A549 (cell line): ENCODE measurements around the gene TAL1. TPM values are rescaled to one million over a fixed set of nuclear protein-coding genes. Genes with fewer than 3 reads are reported as not detected.

Experiments
- ATAC-seq, 2 experiments: fragments of 200-7000 bp in 1 of 2; fragments of >200 bp in 1 of 2; cut with Nextera tagmentation in 1 of 2; cut with Tn5 transposase in 1 of 2; 3 replicates each; pipeline versions ENCODE4 v1.8.0 to v1.9.1; 2018 to 2020; ENCODE audit warnings: mild to moderate bottlenecking in 1 of 2, moderate library complexity in 1 of 2
- CTCF ChIA-PET: fragments of 300-600 bp; sonication (Branson Sonifier 250); formaldehyde crosslinking; extraction: SDS; loops from one replicate; lab custom pipeline; 2021; ENCODE audit warnings: antibody characterized with exemption, inconsistent platforms; lab: Yijun Ruan, JAX
- POLR2A ChIA-PET: fragments of 350-600 bp; formaldehyde crosslinking; extraction: SDS; loops from one replicate; lab custom pipeline; 2021; ENCODE audit warnings: antibody characterized with exemption, inconsistent platforms; lab: Yijun Ruan, JAX
- DNase-seq, 2 experiments: peaks; one replicate each; pipeline versions ENCODE4 v3.0.0 to v3.0.0-alpha.2; 2011 to 2016; ENCODE audit warnings: low read depth in 1 of 2, low spot score in 1 of 2
- FAIRE-seq: peaks from 2 replicates; lab custom pipeline; 2011; peaks lifted over from hg19 to GRCh38; lab: Jason Lieb, UNC
- H3K27ac ChIP-seq, 2 experiments: fragments of >200 bp; sonication (Bioruptor Twin); formaldehyde crosslinking; 3 replicates each; pipeline ENCODE4 v1.5.1; 2016 to 2017
- H3K4me1 ChIP-seq: fragments of >200 bp; sonication (Bioruptor Twin); formaldehyde crosslinking; 3 replicates; pipeline ENCODE4 v1.6.1; 2016
- H3K4me2 ChIP-seq: fragments of >200 bp; sonication (Bioruptor Twin); formaldehyde crosslinking; 3 replicates; pipeline ENCODE4 v1.6.1; 2016
- H3K4me3 ChIP-seq: fragments of >200 bp; sonication (Bioruptor Twin); formaldehyde crosslinking; 3 replicates; pipeline ENCODE4 v1.5.1; 2016
- H3K9me3 ChIP-seq: fragments of >200 bp; sonication (Bioruptor Twin); formaldehyde crosslinking; 3 replicates; pipeline ENCODE4 v1.6.1; 2016
- CBX2 ChIP-seq: fragments of 200-600 bp; sonication (generic); IDR thresholded peaks from 2 replicates; pipeline ENCODE4 v1.6.1; 2016; ENCODE audit warnings: low read depth, mild to moderate bottlenecking, borderline replicate concordance
- CHD2 ChIP-seq: fragments of 150-350 bp; IDR thresholded peaks from 2 replicates; pipeline ENCODE4 v1.6.1; 2014; ENCODE audit warnings: low read length; ENCODE audit not compliant: partially characterized antibody
- EHMT2 ChIP-seq: fragments of 200-600 bp; sonication (generic); IDR thresholded peaks from 2 replicates; pipeline ENCODE4 v1.6.1; 2016; ENCODE audit warnings: antibody characterized with exemption, low read depth, mild to moderate bottlenecking, moderate library complexity
- FOSB ChIP-seq: fragments of 250-450 bp; sonication (Bioruptor Pico); IDR thresholded peaks from 2 replicates; pipeline ENCODE4 v1.5.0; 2020; ENCODE audit warnings: mild to moderate bottlenecking, moderate library complexity
- FOSL2 ChIP-seq, 2 experiments: fragments of 450-650 bp in 1 of 2; fragments of >200 bp in 1 of 2; sonication (Bioruptor Twin) in 1 of 2; formaldehyde crosslinking; IDR thresholded peaks; 2 replicates each; pipeline versions ENCODE4 v1.5.0 to v1.6.1; 2016 to 2020; ENCODE audit warnings: mild to moderate bottlenecking in 1 of 2, moderate library complexity in 1 of 2
- FOXS1 ChIP-seq: fragments of 250-450 bp; sonication (Bioruptor Pico); IDR thresholded peaks from 2 replicates; pipeline ENCODE4 v1.5.0; 2020; ENCODE audit warnings: mild to moderate bottlenecking, moderate library complexity
- GATA3 ChIP-seq: IDR thresholded peaks from 2 replicates; pipeline ENCODE4 v1.6.1; 2012; ENCODE audit warnings: borderline replicate concordance
- HES2 ChIP-seq: fragments of >200 bp; sonication (Bioruptor Twin); formaldehyde crosslinking; IDR thresholded peaks from 2 replicates; pipeline ENCODE4 v1.6.1; 2016
- HMGXB4 ChIP-seq: fragments of 250-450 bp; sonication (Bioruptor Pico); IDR thresholded peaks from 2 replicates; pipeline ENCODE4 v1.5.0; 2021; ENCODE audit warnings: mild to moderate bottlenecking, moderate library complexity, borderline replicate concordance
- KDM1A ChIP-seq: fragments of 200-600 bp; sonication (generic); IDR thresholded peaks from 2 replicates; pipeline ENCODE4 v1.6.1; 2016; ENCODE audit warnings: low read depth, mild to moderate bottlenecking
- KDM5A ChIP-seq: fragments of 200-600 bp; sonication (generic); IDR thresholded peaks from 2 replicates; pipeline ENCODE4 v1.6.1; 2016; ENCODE audit warnings: antibody characterized with exemption, mild to moderate bottlenecking
- MAFK ChIP-seq: fragments of 450-650 bp; IDR thresholded peaks from 2 replicates; pipeline ENCODE4 v1.6.1; 2014; ENCODE audit not compliant: partially characterized antibody
- MAX ChIP-seq: IDR thresholded peaks from 2 replicates; pipeline ENCODE4 v1.6.1; 2012
- PHF8 ChIP-seq: fragments of 200-600 bp; sonication (generic); IDR thresholded peaks from 2 replicates; pipeline ENCODE4 v1.6.1; 2016; ENCODE audit warnings: low read depth, mild to moderate bottlenecking, antibody characterized with exemption, moderate library complexity, borderline replicate concordance
- POLR2A ChIP-seq: IDR thresholded peaks from 2 replicates; pipeline ENCODE4 v1.6.1; 2012; ENCODE audit warnings: mild to moderate bottlenecking, low read length
- RNF2 ChIP-seq: fragments of 200-600 bp; sonication (generic); IDR thresholded peaks from 2 replicates; pipeline ENCODE4 v1.6.1; 2016; ENCODE audit warnings: low read depth, mild to moderate bottlenecking, antibody characterized with exemption, moderate library complexity, borderline replicate concordance
- TFCP2L1 ChIP-seq: fragments of 250-450 bp; sonication (Bioruptor Pico); IDR thresholded peaks from 2 replicates; pipeline ENCODE4 v1.5.0; 2021; ENCODE audit warnings: mild to moderate bottlenecking
- ZFP36 ChIP-seq: fragments of 450-650 bp; IDR thresholded peaks from 2 replicates; pipeline ENCODE4 v1.6.1; 2014; ENCODE audit warnings: borderline replicate concordance; ENCODE audit not compliant: partially characterized antibody
- WGBS: methylation state at CpG from one replicate; pipeline ENCODE4 v1.1.6; 2017; ENCODE audit errors: missing lambda C conversion rate; 5-methylcytosine and 5-hydroxymethylcytosine counted together
- polyA plus RNA-seq, 4 experiments: library from polyadenylated mRNA; depleted of rRNA in 3 of 4; stranded (reverse); fragments of >200 nt; fragmentation: RNase III in 1 of 4; extraction: RNeasy Plus Mini Kit Qiagen cat#74134 plus additional on column Dnase treatment in 1 of 4; gene quantifications; 2 replicates in 3 of 4; 3 replicates in 1 of 4; pipeline ENCODE4 v1.2.3, GENCODE V29; 2011 to 2017

Gene TAL1
- polyA plus RNA-seq, 2 of the 4 experiments (the other 2 are of a cell fraction) = not detected

GRCh38 chr1:47184090-47184821, 47.8 kb downstream of the TAL1 start:
- Histone ChIP-seq H3K9me3 (no peaks in the 10 kb centered on the region), H3K4me3 (no peak overlapping the region), H3K4me1 (peaks cover 36% of the 10 kb centered on the region), H3K4me2 (no peak overlapping the region), H3K27ac (no peak overlapping the region)
- no peak for DNase-seq
- WGBS = 83% methylated on average over 4 of the region's 5 CpGs
- POLR2A ChIA-PET = no interaction called here
- CTCF ChIA-PET = interaction anchor here (0.5 to 1.4 kb wide), 5 partner anchors 9 to 668 kb away, joined by 3 to 7 read pairs (median 3); no protein-coding TSS in a partner anchor
- TF ChIP-seq ZFP36 (no peak), KDM5A (no peak), CHD2 (peak; percentile 67), HES2 (no peak)
- no peak for FAIRE-seq
- no peak for ATAC-seq

- no peak overlapping the region for H3K4me2 ChIP-seq
- H3K27ac ChIP-seq = peak overlapping the region in 1 of 2 experiments; percentile 90; a peak in 3 of 6 replicates
- FAIRE-seq (no peak), ATAC-seq (no peak)
- peaks cover 36% of the 10 kb centered on the region for H3K4me1 ChIP-seq
- no peak for TF ChIP-seq KDM1A
- no peak for TF ChIP-seq FOSB (CRISPR knock-in tag)
- TF ChIP-seq TFCP2L1 = no peak
- TF ChIP-seq GATA3 = no peak
- TF ChIP-seq PHF8 = no peak
- TF ChIP-seq, all 56 proteins: peak for 0
- ChIA-PET CTCF (interaction anchor here (0.6 to 1.5 kb wide), 5 partner anchors 8 to 80 kb away, joined by 3 to 7 read pairs (median 3); no protein-coding TSS in a partner anchor), POLR2A (no interaction called here)
- DNase-seq = no peak
- 88% methylated on average over 11 of the region's 11 CpGs for WGBS
- no peaks in the 10 kb centered on the region for H3K9me3 ChIP-seq
- no peak overlapping the region for H3K4me3 ChIP-seq
These were observed 48.5 kb downstream of the TAL1 start for GRCh38 chr1:47183308-47184089.

- DNase-seq (no peak), FAIRE-seq (no peak), ATAC-seq (no peak)
- TF ChIP-seq RNF2 = no peak
- no peak for TF ChIP-seq FOSB (CRISPR knock-in tag)
- POLR2A ChIA-PET = no interaction called here
- H3K27ac ChIP-seq = peak overlapping the region; percentile 48 to 90; a peak in 3 of 6 replicates
- no peaks in the 10 kb centered on the region for H3K9me3 ChIP-seq
- CTCF ChIA-PET = interaction anchor here (0.8 to 1.5 kb wide), 3 partner anchors 9 to 80 kb away, joined by 3 read pairs; no protein-coding TSS in a partner anchor
- H3K4me3 ChIP-seq = no peak overlapping the region
- 80% methylated on average over 7 of the region's 7 CpGs for WGBS
- peaks cover 36% of the 10 kb centered on the region for H3K4me1 ChIP-seq
- H3K4me2 ChIP-seq = peak overlapping the region; percentile 50
These were observed 49.3 kb downstream of the TAL1 start for GRCh38 chr1:47182676-47183235.

GRCh38 chr1:47181955-47182675, 49.9 kb downstream of the TAL1 start:
- no peak for FAIRE-seq
- CTCF ChIA-PET = interaction anchor here (0.8 to 9.1 kb wide), 3 partner anchors 10 to 81 kb away, joined by 3 to 142 read pairs (median 3); partner anchors contain the start of gene PDZK1IP1
- TF ChIP-seq EHMT2 = no peak
- TF ChIP-seq CBX2 = no peak
- TF ChIP-seq MAFK = no peak
- TF ChIP-seq HMGXB4 = no peak
- peak; percentile 90 for TF ChIP-seq ZFP36
- no peak for TF ChIP-seq FOXS1 (CRISPR knock-in tag)
- TF ChIP-seq POLR2A = no peak
- TF ChIP-seq MAX = no peak
- TF ChIP-seq FOSL2 (IDR thresholded peaks at IDR 0.05) = no peak
- 0 out of 2 replicates have a peak, but pooled peaks have one; percentile 34 for TF ChIP-seq FOSL2 (CRISPR knock-in tag; IDR thresholded peaks at IDR 0.05)
- TF ChIP-seq, all 56 proteins: peak for 2
- Histone ChIP-seq H3K9me3 (no peaks in the 10 kb centered on the region), H3K4me3 (no peak overlapping the region), H3K4me2 (peak overlapping the region; percentile 50), H3K27ac (peak overlapping the region; percentile 57 to 90), H3K4me1 (peaks cover 36% of the 10 kb centered on the region)
- POLR2A ChIA-PET = no interaction called here
- DNase-seq = peak in 1 of 2 experiments; percentile 44
- ATAC-seq = no peak
- 34% methylated on average over 7 of the region's 7 CpGs for WGBS
